T-helper 9 cell (primary cell): ENCODE data around the gene RUNDC1.

Experiments
- DNase-seq: peaks from one replicate; pipeline ENCODE4 v3.0.0-alpha.2; 2020

Gene RUNDC1

DNA sequence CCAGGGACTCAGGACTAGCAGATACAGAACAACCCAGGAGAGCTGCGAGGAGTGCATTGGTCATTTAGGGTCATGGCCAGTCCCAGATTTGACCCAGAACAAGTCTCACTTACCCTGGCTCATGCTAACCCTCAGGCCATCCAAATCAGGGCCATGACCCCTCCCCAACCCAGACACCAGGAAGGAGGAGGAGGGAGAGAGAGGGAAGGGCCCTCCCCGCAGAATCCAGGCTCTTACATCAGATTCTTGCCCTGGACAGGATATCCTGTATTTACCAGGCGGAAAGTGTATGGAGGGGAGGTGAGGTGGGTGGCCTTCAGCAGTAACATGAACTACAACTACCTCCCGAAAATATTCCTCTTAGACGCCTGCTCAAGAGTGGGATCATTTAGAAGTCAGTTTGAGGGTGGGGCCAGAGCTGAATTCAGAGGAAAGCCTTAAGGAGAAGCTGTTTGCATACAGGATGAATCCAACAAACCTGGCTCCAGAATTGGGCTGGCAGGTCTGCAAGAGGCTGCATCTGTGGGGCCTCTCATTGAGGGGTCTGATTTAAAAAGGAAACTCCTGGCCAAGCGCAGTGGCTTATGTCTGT is 39.8 kb downstream of the RUNDC1 start:
- DNase-seq, result no peak

DNA sequence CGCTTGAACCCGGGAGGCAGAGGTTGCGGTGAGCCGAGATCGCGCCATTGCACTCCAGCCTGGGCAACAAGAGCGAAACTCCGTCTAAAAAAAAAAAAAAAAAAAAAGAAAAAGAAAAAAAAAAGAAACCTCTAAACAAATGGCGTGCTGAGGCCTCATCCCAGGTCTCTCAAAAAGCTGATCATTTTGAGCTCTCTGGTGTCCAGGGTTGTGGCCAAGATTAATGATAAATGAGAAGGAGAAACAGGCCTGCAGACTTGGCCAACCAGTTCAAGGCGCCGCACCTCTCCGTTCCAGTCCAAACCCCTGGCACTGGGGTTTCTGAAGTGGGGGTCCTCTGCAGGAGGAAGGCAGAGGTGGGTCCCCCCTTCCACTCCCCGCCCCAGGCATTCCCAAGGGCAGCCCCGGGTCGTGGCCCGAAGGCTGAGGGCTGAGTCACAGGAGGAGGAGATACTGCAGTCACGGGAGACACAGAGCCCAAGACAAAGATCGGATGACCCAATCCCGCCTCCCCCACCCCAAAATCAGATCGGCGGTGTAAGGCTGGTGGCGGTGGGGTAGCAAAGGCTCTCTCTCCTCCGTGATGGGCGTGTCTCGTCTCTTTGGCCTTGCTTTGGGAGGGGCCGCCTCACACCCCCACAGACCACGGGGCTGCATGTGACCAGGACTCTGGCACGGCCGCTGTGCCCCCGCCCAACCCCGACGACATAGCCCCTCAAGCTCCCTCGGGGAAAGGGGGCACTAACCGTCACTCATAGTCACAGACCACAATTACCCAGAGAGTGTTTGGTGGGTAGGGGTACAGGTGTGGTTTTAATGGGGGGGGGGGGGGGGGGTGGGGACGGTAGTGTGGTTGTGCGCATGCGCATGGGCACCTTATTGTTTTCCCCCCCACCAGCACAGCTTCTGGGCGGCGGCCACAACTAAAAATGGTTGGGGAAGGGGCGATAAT is 40.7 kb downstream of the RUNDC1 start:
- DNase-seq, result peak; percentile 27

DNA sequence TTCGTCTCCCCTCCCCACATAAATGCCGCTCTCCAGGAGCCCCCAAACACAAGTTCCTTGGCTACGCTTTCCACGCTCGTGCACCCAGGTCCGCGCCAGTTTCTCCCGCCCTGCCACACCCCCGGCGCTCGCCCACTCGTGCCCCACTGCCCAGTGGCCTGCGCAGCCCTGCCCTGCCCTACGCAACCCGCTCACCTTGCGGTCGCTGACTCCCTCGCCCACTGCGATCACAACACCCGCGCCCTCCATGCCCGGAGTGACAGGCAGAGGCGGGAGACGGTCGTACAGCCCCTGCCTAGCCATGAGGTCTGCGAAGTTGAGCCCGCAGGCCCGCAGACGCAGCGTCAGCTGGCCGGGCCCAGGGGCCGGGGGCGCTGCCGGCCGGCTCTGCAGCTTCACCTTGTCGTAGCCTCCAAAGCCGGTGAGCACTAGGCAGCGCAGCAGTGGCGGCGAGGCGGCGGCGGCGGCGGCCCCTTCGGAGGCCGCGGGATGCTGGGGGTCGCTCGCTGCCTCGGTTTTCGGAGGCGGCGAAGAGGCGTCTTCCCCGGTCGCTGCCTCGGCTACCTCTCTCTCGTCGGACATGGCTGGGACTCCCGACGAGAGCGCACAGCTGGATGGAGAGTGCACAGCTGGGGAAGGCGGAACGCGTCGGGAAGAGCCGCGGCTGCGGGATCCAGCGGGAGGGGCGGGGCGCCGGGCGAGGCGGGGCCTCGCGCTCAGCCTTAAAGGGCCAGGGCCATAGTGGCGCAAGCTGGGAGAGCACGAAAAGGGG is 41.6 kb downstream of the RUNDC1 start, which contains the start of gene VAT1:
Gene VAT1 (minus strand): TSS at position 645 of the 772 bp plus-strand sequence. CDS start 63 bp downstream, at position 582.
- peak; percentile 61 for DNase-seq

DNA sequence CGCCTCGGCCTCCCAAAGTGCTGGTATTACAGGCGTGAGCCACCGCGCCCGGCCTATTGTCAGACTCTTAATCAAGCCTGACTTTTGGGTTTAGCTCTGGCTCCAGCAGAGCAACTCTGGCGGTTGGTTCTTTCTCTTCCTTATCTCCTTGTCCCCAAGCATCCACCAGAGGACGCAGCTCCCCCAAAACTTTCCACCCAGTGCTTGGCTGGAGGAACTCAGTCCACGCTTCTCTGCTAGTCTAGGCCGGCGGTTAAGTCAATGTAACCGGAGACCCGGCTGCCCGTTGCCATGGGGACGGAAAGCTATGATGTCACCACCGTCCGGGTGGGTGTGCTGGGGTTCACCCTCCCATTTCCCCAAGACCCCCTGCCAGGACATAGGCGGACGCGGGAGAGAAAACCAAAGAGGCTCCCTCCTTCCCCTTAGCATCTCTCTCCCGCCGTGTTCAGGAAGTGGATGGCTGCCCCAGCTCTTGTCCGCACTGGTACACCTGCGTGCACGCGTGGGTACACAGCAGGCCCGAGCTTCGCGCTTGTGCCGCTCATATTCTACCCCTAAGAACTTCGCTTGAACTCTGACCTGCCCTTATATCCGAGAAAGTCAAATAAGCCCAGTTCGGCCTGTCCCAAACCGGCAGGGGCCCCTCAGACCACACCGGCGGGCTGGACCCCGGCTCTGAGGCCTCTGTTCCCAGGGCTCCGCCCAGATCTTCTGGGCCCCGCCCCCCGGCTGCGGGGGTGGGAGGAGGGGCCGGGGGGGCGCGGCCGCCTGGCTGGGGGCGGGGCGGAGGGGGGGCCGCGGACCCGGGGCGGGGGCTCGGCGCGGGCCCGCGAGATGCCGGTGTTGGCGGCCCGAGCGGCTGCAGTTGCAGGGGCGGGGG is 44.3 kb downstream of the RUNDC1 start, which contains the start of gene RND2:
Gene RND2 (plus strand): TSS at position 825 of the 883 bp plus-strand sequence. CDS start 117 bp downstream, outside the sequence.
- peak; percentile 73 for DNase-seq

DNA sequence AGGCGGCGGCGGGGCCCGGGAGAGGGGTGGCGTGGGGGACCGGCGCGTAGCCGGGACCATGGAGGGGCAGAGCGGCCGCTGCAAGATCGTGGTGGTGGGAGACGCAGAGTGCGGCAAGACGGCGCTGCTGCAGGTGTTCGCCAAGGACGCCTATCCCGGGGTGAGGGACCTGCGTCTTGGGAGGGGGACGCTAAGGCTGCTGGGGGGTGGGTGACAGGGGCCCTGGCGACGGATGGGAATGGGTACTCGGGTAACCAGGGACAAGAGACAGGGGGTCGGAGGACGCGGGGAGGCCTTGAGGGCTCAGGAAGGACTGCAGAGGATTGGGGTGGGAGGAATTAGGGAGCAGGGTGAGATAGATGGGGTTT is 44.9 kb downstream of the RUNDC1 start:
- DNase-seq, result no peak

DNA sequence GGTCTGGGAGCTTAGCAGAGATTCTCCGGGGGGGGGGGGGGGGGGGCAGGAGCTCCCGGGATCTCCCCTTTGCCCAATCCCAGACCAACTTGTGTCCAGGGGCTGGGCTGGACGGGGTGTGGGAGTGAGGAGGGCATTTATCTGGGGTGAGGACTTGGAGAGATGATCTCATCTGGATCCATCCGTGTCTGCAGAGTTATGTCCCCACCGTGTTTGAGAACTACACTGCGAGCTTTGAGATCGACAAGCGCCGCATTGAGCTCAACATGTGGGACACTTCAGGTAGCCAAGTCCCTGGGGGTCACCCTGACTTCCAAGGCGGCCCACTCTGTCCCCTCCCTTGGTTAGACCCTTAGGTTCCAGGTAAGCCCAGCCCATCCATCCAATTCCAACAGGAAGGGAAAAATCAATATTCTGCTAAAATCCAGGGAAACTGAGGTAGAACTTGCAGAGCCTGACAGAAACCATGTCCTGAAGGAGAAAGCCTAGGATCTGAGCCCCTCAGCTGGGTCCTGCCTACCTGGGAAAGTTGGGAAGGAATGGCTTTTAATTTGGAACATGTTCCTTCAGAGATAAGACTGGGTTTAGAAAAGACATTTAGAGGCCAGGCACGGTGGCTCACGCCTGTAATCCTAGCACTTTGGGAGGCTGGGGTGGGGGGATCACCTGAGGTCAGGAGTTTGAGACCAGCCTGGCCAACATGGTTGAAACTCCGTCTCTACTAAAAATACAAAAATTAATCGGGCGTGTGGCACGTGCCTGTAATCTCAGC is 45.6 kb downstream of the RUNDC1 start:
- DNase-seq, result no peak

DNA sequence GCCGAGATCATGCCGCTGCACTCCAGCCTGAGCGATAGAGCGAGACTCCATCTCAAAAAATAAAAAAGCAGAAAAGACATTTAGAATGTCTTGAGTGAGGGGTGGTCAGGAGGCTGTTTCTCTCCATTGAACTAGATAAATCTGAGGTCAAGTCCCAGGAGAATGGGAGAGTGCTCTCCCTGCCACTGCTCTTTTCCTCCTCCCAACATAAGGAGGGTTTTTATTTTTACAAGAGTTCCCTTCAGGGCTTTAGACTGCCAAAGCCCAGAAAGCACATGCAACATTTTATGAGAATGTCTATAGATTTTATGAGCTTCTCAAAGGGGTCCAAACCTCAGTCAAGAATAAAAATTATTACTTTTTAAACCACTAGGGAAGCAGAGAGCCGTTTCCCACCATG is 46.2 kb downstream of the RUNDC1 start:
- no peak for DNase-seq

DNA sequence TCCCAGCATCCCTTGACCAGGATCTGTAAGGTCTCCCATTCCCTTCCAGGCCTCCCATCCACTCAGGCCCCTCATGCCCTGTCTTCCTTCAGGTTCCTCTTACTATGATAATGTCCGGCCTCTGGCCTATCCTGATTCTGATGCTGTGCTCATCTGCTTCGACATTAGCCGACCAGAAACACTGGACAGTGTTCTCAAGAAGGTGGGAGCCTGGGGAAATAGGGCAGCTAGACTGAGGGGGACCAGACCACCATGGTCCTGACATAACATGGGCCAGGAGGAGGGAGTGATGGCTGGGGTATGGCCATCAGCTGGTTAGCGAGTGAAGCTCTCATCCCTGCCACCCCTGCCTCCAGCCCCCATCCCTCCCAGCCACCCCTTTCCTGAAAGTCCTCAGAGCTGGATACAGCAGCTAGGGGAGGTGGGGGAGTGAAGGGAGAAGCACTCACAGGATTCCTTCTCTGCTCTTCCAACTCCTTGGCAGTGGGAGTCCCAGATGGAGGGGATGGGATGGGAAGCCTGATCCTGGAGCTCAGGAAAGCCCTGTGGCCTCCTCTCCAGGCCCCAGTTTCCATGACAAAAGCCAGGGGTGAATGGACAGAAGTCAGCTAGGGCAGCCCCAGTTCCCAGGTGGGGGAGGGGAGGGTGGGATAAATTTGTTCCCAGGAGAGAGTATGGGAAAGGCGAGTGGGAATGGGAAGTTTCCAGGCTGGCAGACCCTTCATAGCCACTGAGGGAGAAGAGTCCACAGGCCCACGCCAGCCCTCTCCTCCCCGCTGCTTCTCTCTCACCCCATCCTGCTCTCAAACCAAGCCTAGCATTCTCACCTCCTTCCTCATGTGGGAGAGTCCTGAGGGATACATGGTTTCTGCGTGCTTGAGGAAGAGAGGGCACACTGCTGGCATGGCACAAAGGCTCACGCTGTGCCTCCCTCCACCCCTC is 47.0 kb downstream of the RUNDC1 start:
- DNase-seq, result no peak

DNA sequence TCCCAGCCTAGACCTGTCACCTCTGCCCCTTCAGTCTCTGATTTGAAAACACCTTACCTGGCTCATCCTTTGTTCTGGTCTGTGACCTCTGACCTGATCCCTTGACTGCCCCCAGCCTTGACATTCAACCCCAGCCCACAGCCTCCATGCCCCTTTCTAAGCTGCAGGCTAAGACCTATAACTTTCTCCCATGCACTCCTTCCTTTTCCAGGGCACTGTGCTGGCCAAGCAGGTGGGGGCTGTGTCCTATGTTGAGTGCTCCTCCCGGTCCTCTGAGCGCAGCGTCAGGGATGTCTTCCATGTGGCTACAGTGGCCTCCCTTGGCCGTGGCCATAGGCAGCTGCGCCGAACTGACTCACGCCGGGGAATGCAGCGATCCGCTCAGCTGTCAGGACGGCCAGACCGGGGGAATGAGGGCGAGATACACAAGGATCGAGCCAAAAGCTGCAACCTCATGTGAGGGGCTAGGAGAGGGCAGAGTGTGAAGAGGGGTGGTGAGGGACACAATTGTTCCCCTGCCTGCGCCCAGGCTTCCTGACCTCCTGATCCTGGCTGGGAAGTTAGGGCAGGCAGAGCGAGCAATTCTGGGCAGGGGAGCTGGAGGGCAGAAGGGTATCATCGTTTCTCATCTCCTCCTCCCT is 48.0 kb downstream of the RUNDC1 start:
- DNase-seq, result no peak

DNA sequence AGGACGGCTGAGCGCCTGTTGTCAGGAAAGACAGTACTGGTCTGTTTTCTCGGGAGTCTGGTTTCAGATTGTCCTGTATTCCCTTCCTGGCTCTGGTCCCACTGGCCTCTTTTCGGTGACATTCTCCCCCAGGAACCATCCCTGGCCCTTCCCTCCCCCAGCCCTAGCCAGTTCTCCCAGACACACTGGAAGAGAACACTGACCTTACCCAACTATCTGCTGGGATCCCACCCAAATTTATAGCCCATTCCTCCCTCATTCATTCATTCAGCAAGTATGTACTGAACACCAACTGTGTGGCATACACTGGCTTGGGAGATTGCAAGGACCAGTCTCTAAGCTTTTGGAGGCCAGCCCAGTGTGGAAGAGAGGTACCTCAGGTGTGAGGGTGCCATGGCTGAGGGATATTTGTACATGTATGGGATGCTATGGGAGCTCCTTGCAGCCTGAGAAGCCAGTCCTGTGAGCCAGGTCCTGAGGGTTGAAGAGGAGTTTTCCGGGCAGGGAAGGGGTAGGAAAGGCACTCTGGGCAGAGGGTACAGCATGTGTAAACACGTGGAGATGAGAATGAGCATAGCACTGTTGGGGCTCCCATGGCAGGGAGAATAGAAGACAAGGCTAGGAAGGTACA is 49.9 kb downstream of the RUNDC1 start:
- DNase-seq, result no peak

DNA sequence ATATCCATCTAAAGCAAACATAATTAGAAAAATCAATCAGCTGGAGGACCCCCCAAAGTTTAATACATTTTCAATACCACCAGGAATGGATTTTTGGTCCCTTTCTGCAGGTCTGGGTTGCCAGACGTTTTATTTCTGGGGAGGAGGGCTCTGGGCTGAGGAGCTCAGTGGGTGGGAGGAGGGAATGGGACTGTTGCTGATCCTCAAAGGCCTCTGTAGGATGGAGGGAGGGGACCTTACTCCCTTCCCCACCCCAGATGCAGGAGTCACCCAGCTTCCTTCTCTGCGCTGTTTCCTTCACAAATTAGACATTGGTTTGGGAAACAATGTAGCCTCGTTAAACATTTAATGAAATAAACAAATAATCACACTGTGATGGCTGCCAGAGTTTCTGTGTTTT is 51.3 kb downstream of the RUNDC1 start:
- no peak for DNase-seq

DNA sequence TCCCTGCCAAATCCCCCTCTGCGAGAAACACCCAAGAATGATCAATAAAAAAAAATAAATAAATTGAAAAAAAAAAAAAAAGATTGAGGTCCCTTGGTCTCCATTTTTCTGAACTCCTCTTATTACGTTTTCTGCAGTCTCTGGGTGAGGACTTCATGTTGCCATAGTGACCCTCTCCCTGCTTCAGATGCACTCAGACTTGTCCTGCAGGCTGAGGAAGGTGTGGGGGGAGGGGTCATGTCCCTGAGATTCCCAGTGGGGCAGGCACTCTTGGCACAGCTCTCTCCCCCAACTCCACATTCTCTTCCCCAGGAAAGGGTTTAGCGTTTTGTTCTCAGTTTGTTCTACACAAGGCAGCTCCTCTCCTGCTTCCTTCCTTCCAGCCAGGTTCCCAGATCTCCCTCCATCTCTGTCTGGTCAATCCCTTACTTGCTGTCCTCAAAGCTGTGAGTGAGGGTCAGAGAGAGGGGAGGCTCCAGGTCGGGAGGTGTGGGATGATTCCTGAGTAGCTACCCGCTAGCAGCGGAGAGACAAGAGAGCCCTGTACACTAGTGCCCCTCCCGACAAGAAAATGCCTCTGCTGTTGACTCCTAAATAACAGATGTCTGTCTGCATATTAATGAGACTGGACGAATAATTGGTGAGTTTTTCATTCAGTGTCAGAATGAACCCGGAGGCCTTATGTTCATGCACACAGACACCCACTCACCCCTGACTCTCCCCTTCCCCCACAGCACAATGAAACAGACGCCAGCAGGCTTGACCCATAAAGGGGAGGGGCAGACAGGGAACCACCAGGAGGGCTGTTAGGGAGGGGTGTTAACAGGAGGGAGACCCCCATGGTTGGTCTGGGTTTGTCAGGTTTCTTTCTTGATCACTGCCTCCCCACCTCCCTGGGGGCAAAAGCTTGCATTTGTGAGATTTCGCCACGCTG is 53.9 kb downstream of the RUNDC1 start:
- no peak for DNase-seq

DNA sequence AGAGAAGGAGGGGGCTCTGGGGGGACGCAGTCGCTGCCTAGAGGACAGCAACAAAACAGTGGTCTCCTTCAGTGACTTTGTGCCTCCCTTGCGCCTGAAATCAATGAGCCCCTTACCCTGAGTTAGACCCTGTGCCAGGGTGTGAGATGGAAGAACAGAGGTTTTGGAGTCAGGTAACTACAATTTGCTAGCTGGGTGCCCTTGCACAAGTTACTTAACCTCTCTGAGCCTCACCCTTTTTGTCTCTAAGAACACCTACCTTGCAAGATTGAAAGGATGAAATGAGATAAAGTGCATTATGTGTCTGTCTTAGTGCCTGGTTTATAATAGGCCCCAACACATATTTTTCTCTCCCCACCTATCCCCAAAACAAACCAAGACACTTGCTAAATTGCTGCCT is 54.5 kb downstream of the RUNDC1 start:
- DNase-seq, result no peak

DNA sequence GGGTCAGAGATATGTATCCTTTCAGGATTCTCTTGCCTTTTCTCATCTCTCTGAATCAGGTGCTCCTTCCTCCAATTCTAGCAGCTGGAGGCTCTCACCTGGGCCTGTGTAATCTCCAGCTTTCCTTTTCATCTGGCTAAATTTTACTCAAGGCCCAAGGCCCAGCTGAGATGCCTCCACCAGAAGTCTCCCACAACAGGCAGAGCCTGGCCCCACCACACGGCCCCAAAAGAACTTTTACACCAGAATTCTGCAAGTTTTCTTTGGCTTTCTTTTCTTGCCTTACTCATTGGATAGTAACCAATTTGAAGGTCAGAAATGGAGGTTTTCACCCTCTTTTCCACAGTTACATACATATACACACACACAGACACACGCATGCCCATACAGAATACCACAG is 59.3 kb downstream of the RUNDC1 start:
- no peak for DNase-seq

DNA sequence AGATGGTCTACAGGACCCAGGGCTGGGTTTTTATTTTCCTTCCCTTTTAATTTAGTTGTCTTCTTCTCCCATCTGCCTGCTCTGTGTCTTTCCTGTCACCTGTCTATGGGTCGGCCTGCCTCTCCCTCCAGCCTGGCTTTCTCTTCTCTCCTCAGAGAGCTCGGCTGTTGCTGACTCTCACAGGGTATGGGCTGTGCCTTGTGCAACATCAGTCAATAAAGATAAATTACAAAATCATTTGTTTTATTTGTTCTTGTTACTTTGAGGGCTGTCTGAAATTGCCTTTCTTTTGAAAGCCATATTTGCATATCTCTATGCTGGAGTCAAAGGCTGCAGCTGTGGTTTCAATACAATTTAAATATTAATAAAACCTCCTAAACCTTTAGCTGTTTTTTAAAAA is 60.3 kb downstream of the RUNDC1 start:
- no peak for DNase-seq

DNA sequence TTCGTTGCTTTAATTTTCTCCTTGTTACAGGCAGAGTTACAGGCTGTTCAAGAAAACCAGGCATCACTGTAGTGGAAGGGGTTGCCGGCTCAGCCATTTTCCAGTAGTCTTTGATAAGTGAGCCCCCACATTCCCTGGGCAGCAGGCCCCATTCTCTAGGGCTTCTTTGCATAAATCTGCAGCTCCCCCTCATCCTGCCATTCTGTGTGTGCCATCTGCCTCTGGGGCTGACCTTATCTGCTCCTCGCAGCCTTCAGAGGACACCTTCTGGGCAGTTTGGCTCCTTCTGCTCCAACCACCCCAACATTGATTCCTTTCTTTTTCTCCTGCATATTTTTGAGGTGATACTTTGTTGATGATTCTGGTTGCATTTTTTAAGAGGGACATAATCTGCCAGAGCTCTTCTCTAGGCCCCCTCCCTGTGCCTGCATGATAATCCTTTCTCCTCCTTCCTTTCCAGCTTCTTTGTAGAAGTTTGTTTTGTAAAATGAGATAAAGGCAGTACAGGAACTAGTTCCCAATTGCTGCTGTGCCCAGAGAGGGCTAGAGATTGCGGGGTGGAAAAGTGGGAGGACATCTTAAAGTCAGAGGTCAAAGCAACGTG is 61.8 kb downstream of the RUNDC1 start:
- DNase-seq, result no peak
